ENCODE results near the gene BCAS3.

Gene BCAS3

DNA sequence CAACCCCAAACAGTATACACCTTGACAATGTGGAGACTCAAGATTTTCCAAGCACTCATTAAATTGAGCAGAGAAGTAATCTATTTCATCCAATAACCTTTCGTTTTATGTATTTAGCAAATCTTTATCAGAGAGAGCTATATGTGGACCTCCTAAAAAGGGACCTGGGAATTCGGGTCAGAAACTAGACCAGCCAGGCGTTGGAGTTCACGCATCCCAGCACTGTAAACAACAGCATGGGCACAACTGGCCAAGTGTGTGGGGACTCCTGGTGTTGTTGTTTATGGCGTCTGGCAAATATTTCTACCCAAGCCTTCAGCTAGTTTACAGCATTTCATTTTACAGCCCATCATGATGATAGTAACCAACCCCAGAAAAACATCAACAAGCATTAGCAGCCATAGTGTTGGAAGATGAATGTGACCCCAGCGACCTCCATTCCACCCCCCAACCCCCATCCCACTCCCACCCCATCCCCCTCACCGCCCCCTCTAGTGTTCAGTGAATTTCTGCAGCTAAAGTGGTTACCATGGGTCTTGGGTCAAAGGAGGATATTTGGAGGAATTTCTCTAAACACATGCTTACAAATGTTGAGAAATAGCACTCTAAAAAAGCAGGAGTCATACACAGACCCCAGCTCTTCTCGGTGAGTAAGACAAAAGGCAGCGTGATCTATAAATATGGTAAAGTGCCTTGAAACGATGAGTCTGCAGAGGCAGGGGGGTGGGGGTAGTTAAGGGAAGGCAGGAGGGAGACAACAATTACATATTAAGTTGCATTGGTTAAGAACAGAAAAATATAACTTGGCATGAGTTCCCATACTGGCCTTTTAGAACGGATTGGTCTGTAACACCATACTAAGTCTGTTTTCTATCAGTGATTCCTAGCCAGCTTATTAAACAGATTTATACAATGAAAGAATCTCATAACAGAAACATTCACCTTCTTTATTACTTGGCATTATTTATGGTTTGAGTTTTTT lies 630.5 kb downstream of the BCAS3 start:
- no peak for DNase-seq
- H3K9me3 Mint-ChIP-seq = no peaks in the 10 kb centered on the region
- H3K27ac Mint-ChIP-seq = no peak overlapping the region

DNA sequence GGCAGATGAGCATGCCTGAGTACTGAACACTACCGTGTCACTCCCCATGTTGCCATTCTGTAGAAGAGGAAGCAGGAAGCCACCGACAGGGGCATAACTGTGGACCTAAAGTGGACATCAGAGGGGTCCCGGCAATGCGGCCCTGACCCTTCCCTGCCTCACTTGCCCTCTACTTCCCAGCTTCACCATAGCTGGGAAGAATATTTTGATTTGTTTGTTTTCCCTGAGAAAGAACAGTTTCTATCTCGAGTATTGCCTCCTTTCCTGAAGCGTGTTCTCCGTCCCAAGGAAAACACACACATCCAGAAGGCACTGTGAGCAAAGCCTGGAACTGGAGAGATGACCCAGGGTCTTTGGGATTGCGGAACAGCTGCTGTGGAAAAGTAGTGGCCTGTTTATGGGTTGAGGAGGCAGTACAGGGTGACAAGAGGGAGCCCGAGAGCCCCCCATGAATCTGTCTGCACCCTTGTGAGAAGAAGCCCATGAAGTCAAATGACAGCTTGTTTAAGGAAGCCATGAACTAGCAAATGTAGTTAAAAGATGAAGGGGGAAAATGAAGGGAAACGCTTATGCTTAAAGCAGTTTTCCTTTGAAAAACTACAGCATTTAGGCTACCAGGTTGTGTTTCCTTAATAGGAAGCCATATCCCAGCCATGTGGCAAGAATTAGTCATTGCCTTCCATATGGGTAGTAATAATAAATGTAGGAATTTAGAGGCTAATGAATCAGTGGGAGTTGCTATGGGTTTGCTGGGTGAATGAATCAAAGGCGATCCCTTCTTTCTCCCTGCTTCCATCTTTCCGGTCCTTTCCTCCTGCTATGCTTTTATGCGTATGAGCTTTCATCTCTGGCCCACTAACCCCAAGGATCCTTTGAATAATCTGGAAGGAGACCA lies 632.0 kb downstream of the BCAS3 start:
- H3K27ac Mint-ChIP-seq = no peak overlapping the region
- no peaks in the 10 kb centered on the region for H3K27me3 Mint-ChIP-seq
- H3K36me3 Mint-ChIP-seq (ENCODE audit: low read depth) = no peaks in the 10 kb centered on the region
- no peaks in the 10 kb centered on the region for H3K9me3 Mint-ChIP-seq
- DNase-seq (no peak), ATAC-seq (no peak)
- no peaks in the 10 kb centered on the region for H3K4me1 Mint-ChIP-seq
- no peak overlapping the region for H3K4me3 Mint-ChIP-seq

More for the DNA sequence above, 630.5 kb downstream of the BCAS3 start:
- Mint-ChIP-seq H3K4me1 (no peaks in the 10 kb centered on the region), H3K36me3 (ENCODE audit: low read depth) (no peaks in the 10 kb centered on the region), H3K27me3 (no peaks in the 10 kb centered on the region), H3K4me3 (no peak overlapping the region)
- ATAC-seq = no peak

DNA sequence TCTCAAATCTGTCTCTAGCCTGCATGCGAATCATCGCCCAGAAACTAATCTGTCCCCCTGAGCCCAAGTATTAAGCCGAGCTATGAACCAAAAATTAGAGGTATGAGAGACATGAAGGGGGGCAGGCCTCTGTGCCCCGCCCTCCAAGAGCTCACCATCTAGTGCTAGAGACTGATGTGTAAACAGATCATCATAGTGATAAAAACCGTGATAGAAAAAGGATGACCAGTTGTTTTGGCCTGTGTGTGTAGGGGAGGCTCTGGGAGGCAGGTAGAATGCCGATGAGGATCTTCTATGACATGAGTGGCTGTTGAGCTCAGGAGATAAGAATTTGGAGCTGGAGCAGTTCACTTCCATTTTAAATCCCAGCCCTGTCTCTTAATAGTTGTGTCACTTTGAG lies 632.9 kb downstream of the BCAS3 start:
- Mint-ChIP-seq H3K4me1 (no peaks in the 10 kb centered on the region), H3K27ac (no peak overlapping the region), H3K36me3 (ENCODE audit: low read depth) (no peaks in the 10 kb centered on the region), H3K4me3 (no peak overlapping the region), H3K27me3 (no peaks in the 10 kb centered on the region), H3K9me3 (no peaks in the 10 kb centered on the region)
- ATAC-seq = no peak
- no peak for DNase-seq

DNA sequence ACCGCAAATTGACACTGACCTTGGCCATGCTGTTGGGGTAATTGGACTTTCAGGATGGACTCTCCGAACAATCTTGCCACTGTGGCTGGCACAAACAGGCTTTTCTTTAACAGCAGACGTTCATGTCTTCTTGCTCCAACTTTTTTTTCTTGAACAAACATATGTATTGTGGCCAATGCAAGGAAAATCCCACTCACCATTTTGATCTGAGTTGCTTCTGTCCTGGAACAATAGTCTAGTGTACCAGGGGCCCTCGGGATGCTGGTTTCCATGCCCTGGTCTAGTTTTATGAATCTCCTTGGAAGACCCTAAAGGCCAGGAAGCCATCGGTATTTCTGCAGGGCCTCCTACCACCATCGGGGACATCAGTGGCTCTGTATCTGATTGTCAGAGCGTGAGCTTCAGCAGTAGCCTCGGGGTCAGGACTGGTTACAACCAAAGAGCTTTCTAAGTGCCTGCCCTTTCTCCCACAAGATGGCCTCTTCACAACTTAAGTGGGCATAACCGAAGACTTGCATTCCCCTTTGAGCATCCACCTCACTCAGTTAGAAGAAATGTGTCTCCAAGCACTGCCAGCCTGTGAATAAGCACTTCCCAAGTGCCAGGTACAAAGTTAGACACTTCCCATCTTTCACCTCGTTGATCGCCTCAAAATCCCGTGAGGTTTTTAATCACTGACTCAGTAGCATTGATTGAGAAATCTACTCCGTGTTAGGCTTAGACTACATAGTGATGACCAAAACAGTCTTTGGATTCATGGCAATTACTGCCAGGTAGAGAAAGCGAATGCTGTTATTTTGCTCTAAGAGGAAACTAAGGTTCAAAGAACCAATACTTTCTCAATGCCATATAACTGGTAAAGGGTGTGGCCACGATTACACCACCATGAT lies 635.0 kb downstream of the BCAS3 start:
- Mint-ChIP-seq H3K27ac (no peak overlapping the region), H3K4me1 (no peaks in the 10 kb centered on the region), H3K4me3 (no peak overlapping the region), H3K9me3 (no peaks in the 10 kb centered on the region), H3K27me3 (no peaks in the 10 kb centered on the region), H3K36me3 (ENCODE audit: low read depth) (no peaks in the 10 kb centered on the region)
- DNase-seq (no peak), ATAC-seq (no peak)

DNA sequence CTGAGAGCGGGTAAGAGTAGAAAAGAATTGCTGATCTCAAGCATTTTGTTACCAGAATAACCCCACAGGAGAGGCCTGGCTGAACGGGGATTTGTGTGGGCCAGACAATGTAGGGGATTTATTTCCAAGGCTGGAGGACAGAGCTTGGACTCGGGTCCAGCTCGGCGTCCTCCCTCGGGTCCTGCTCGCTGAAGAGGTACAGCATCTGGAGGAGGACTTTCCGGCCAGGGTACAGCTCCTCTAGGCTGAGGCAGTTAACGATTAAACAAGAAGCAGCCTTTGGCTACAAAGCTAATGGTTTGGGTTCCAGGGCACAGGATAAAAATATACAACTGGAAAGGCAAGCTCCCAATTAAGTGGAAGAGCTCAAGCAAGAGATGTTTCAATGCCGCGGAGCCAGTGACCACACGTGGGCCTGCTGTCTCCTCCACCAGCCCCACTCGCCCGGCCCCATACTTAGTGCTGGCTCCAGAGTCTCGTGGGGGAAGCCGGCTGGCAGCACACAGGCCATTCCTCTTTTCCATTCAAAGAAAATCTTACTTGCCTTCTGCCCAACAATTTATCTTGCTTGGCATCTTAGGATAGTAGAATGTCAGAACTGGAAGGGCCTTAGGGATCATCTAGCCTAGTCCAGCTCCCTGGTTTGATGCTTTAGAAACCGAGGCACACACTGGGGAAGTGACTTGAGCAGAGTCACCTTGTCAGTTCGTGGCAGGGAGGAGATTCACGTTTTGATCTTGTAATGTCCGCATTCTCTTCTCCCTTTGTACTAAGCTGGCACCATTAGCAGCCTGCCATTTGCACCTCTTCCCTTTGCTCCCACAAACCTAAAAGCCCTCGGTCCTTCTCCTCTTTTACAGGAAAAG lies 636.0 kb downstream of the BCAS3 start:
- DNase-seq (no peak), ATAC-seq (no peak)
- Mint-ChIP-seq H3K27ac (no peak overlapping the region), H3K4me3 (no peak overlapping the region), H3K27me3 (no peaks in the 10 kb centered on the region), H3K36me3 (ENCODE audit: low read depth) (no peaks in the 10 kb centered on the region), H3K4me1 (no peaks in the 10 kb centered on the region), H3K9me3 (no peaks in the 10 kb centered on the region)

DNA sequence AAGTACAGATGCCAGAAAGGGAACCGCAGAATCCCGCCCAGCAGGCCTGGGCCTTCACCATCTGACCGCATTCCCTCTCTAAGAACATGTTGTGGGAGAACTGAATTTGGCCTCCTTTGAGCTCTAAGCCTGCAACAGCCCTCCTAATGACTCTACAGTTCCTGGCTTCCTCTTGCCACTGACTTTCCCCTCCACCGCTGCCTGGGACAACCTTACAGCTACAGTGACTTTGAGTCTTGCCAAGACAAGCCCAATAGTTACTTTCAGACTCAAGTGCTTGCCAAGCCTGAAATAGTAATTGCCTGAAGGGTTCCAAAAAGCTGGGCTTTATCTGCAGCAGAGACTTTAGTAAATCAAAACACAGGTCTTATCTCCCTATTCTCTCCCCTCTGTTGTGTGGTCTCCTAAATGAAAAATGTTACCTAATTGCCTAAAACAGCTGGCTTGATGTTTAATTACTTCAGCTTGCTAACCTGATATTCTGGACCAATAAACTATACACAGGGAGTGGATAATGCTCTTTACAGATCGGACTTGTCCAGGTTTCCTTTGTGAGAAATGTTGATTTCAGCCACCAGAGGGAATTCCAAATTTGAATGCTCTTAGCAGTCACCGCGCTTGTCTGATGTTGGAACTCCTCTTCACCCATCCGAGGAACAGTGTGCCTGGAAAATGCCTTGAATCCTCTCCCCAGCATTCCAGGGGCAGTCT lies 636.9 kb downstream of the BCAS3 start:
- H3K36me3 Mint-ChIP-seq (ENCODE audit: low read depth) = no peaks in the 10 kb centered on the region
- H3K4me1 Mint-ChIP-seq = no peaks in the 10 kb centered on the region
- H3K27ac Mint-ChIP-seq = no peak overlapping the region
- no peak for DNase-seq
- no peaks in the 10 kb centered on the region for H3K27me3 Mint-ChIP-seq
- no peaks in the 10 kb centered on the region for H3K9me3 Mint-ChIP-seq
- no peak overlapping the region for H3K4me3 Mint-ChIP-seq
- no peak for ATAC-seq

DNA sequence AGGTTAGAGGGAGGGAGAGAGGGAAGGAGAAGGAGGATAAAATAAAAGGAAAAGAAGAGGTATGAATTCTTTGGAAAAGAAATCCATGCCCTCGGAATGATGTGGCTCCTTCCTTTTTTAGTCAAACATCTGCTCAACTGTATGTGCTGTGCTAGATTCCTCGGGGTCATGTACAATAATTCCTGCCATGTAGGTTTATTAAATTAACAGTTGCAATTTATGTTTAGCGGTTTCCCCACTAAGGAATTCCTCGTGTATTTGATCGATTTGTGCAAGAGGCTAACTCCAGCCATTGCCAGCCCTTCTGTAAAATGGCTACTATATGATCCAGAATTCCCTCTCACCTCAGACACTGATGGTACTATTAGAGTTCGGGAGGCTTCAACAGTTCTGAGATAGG lies 639.0 kb downstream of the BCAS3 start:
- Mint-ChIP-seq H3K27ac (no peak overlapping the region), H3K4me3 (no peak overlapping the region), H3K36me3 (ENCODE audit: low read depth) (no peaks in the 10 kb centered on the region), H3K9me3 (no peaks in the 10 kb centered on the region), H3K27me3 (no peaks in the 10 kb centered on the region), H3K4me1 (no peaks in the 10 kb centered on the region)
- DNase-seq (no peak), ATAC-seq (no peak)

DNA sequence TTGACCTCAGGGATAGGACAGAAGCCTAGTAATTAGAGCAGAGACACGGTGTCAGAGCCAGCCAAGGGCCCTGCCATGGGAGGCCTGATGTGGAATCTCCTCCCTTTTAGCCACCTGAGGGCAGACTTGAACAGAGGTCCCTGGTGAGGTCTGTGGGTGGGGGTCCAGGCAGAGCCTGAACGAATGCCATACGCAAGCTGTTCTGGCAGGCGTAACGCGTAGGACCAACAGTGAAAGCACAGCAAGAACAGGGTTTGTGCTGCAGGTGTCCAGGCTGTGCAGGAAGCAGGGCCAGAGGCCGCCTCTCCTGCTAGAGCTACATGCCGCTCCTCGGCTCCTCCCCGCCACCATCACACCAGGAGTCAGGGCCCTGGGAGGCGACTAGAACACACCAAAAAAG lies 640.1 kb downstream of the BCAS3 start:
- H3K4me1 Mint-ChIP-seq = no peaks in the 10 kb centered on the region
- H3K27ac Mint-ChIP-seq = no peak overlapping the region

DNA sequence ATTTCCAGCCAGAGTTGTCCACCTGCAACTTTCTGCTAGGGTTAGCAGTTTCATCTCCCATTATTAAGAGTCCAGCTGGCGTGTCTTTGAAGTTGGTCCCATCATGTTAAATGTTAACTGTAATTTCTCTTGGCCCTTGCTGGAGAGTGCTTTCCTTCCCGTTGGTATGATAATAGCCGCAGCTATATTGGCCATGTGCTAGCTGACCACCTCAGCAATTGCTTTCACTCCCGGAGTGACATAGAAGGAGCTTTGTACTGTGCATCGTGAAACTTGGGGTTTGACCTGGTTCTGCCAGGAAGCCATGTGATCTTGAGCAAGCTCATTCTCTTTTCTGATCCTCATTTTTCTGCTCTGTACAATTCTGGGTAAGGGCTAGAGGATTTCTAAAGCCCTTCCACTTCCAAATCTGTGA lies 641.0 kb downstream of the BCAS3 start:
- DNase-seq = no peak

More for the DNA sequence above, 640.1 kb downstream of the BCAS3 start:
- H3K27me3 Mint-ChIP-seq = no peaks in the 10 kb centered on the region
- H3K36me3 Mint-ChIP-seq (ENCODE audit: low read depth) = no peaks in the 10 kb centered on the region
- H3K4me3 Mint-ChIP-seq = no peak overlapping the region
- ATAC-seq = no peak
- H3K9me3 Mint-ChIP-seq = no peaks in the 10 kb centered on the region
- DNase-seq = no peak

DNA sequence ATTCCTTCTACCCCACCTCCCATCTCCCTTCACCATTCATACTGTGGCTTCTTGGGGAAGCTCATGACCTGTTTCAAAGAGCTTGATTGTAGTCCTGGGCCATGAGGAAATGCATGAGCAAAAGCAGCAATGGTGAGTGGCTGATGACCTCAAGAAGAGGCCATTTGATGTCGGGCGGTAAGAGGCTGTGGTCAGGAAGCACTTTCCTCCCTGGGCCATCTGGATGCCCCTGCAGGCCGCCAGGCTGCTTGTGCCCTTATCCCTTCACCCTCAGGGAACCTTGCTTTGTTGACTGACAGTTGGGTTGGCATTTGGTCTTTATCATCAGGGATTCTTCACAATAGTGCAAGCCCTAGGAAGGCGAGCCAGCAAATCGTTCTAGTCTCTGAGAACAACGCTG lies 643.7 kb downstream of the BCAS3 start:
- ATAC-seq = no peak
- Mint-ChIP-seq H3K36me3 (ENCODE audit: low read depth) (no peaks in the 10 kb centered on the region), H3K9me3 (no peaks in the 10 kb centered on the region), H3K27me3 (no peaks in the 10 kb centered on the region), H3K4me3 (no peak overlapping the region), H3K27ac (no peak overlapping the region), H3K4me1 (no peaks in the 10 kb centered on the region)
- no peak for DNase-seq

More for the DNA sequence above, 641.0 kb downstream of the BCAS3 start:
- Mint-ChIP-seq H3K27ac (no peak overlapping the region), H3K36me3 (ENCODE audit: low read depth) (no peaks in the 10 kb centered on the region), H3K27me3 (no peaks in the 10 kb centered on the region), H3K9me3 (no peaks in the 10 kb centered on the region), H3K4me1 (no peaks in the 10 kb centered on the region), H3K4me3 (no peak overlapping the region)
- no peak for ATAC-seq

DNA sequence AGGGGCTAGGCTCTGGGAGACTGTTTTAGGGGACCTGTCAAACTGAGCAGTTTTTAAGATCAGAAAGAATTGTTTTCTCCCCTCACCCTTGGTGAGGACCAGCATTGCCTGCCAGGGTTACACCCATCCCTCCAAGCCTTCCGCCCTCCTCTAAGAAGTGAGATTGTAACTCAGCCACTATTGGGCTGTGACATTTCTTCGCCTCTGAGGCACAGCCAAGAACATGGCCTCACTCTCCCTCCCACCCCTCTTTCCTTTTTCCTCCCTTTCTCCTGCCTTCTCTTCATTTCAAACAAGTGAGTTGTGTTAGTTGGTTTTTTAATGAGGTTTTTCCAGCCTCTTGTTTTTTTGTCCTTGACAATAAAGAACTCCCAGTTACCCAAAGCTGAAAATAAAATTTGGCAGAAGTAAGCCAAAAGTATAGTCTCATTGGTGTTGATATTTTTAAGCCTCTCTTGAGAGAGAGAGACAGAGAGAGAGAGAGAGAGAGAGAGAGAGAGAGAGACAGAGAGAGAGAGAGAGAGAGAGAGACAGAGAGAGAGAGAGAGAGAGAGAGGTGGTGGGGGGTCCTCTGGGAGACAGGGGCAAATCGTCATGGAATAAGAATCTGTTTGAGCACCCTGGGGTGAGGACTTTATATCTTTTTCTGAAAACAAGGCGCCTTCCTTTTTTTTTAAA lies 644.8 kb downstream of the BCAS3 start:
- ATAC-seq (no peak), DNase-seq (no peak)
- H3K4me1 Mint-ChIP-seq = no peaks in the 10 kb centered on the region
- no peaks in the 10 kb centered on the region for H3K27me3 Mint-ChIP-seq
- no peaks in the 10 kb centered on the region for H3K36me3 Mint-ChIP-seq (ENCODE audit: low read depth)
- no peak overlapping the region for H3K27ac Mint-ChIP-seq
- no peak overlapping the region for H3K4me3 Mint-ChIP-seq
- no peaks in the 10 kb centered on the region for H3K9me3 Mint-ChIP-seq

DNA sequence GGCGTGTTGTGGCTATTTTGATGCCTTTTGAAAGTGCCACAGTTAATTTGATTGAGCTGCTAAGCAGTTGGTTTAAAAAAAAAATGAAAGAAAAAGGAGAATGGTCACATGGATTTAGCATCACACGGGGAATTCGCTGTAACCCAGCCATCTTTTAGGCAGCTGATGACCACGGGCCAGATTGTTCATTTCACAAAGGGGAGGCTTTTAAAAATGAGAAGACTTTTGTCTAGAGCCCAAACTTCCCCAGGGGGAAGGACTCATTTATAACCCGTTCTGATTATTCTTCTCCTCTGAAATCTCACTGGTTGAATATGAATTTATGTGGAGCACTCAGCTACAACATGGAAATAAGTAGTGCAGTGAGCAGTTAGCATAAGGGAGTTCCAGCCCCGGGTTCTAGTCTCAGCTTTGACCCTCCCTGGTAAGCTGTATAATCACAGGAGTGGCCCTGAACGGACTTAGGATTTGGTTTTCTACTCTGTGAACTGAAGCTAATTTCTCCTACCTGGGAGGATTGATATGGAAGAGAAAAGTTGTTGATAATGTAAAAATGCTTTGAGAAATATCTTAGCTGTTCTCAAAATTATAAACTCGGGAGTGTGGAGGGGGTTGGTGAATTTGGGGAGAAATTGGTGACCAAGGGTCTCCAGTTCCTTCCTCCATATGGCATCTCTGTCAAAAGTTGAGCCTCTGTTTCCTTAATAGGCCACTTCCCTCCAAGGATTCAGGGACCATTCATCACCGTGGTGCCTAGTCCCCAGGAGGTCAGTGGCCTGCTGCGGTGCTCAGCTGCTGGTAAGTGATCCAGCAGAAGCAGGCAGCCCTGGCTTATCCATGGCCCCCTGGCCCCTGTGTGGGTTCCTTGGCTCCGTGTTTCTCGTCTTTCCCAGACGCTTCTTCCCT lies 645.6 kb downstream of the BCAS3 start:
- no peak for ATAC-seq
- H3K27me3 Mint-ChIP-seq = no peaks in the 10 kb centered on the region
- DNase-seq = no peak
- no peak overlapping the region for H3K27ac Mint-ChIP-seq
- no peaks in the 10 kb centered on the region for H3K9me3 Mint-ChIP-seq
- no peaks in the 10 kb centered on the region for H3K36me3 Mint-ChIP-seq (ENCODE audit: low read depth)
- no peak overlapping the region for H3K4me3 Mint-ChIP-seq
- no peaks in the 10 kb centered on the region for H3K4me1 Mint-ChIP-seq

Data from activated naive CD8-positive, alpha-beta T cell treated with anti-CD3 and anti-CD28 coated beads, Interleukin-2, amount 50 U/mL, for 24 hours (primary cell).